Measurements from ENCODE around the gene STARD10.

- TF ChIP-seq CTCF (IDR thresholded peaks at IDR 0.05 in 8 of 11, conservative IDR thresholded peaks at IDR 0.05 in 3 of 11): no peak
- TF ChIP-seq POLR2AphosphoS5 (IDR thresholded peaks at IDR 0.05): no peak
These were observed 14.5 kb upstream of the STARD10 start for GRCh38 chr11:72808331-72808798.

All from spleen (tissue), 7 donors.